GM21825 (cell line): ENCODE results near the gene POGK.
"Not testable (repeated sequence)": the region's sequence is repeated elsewhere in the genome, so short reads cannot be mapped to it uniquely, and the experiment has no call there.

Experiments
- ATAC-seq: cut with Tn5 transposase; IDR thresholded peaks from one replicate; pipeline ENCODE4 v1.9.1; 2021; ENCODE audit warnings: mild to moderate bottlenecking, moderate library complexity; ENCODE audit not compliant: unreplicated experiment

Gene POGK, protein sequence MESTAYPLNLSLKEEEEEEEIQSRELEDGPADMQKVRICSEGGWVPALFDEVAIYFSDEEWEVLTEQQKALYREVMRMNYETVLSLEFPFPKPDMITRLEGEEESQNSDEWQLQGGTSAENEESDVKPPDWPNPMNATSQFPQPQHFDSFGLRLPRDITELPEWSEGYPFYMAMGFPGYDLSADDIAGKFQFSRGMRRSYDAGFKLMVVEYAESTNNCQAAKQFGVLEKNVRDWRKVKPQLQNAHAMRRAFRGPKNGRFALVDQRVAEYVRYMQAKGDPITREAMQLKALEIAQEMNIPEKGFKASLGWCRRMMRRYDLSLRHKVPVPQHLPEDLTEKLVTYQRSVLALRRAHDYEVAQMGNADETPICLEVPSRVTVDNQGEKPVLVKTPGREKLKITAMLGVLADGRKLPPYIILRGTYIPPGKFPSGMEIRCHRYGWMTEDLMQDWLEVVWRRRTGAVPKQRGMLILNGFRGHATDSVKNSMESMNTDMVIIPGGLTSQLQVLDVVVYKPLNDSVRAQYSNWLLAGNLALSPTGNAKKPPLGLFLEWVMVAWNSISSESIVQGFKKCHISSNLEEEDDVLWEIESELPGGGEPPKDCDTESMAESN

DNA sequence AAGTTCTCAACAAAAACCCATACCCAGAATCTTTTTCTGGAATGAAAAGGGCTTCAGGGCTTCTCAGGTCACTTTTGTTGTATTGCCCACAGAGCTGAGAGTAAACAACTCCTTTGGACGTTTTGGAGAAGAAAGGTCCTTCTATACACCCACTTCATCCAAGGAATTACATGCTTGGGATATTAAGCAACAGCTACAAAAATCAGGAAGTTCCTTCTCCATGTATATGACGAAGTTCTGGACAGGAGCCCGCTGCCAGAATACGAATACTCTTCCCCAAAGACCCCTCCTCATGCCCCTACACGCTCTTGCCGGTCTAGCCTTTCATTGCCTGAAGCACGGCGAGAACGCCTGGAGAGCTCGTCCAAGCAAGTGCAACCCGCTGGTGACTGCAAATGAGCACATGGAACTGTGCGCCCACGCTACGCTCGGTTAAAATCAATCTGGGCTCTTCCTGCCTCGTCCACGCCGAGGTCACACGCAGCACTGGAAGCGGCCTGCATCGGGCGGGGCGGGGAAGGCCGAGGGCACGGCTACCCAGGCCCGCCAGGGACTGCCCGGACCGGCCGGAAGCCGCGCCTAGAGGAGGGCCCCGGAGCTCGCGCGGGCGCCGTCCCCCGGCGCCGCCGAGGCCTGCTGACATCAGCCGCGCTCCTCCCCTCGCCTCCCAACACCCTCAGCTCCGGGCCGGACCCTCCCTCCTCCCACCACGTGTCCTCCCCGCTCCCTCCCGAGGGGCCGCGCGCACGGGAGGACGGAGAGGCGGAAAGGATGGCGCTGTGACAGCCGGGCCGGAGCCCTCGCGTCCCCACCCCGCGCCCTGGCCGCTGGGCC, at the start of gene POGK:
POGK (plus strand) TSS at position 710 of the 834 bp plus-strand sequence. CDS start 1,482 bp downstream, outside the sequence.
- peak; percentile 95 for ATAC-seq

DNA sequence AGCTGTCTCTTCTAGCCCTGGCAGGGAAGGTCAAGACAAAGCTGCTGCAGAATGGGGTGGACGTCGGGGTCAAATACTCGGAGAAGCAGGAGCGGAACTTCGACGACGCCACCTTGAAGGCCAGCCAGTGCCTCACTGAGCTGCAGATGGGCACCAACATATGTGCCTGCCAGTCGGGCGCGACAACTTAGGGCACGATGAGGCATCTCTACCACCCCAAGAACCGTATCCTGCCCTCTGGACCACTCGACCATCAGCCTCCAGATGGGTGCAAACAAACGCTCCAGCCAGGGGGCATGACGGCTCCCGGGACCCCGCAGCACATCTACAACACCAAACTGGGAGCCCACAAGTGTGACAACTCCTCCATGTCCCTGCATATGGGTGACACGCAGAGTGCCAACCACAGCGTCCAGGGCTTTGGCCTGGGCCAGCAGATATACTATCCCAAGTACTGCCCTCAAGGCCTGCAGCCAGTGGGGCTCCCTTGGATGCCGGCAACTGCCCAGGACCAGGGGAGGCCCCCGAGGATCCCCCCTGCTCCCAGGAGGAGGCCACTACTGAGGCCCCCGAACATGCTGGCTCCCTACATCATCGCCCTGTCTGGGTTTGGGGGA, 42.5 kb upstream of the POGK start:
- no peak for ATAC-seq

DNA sequence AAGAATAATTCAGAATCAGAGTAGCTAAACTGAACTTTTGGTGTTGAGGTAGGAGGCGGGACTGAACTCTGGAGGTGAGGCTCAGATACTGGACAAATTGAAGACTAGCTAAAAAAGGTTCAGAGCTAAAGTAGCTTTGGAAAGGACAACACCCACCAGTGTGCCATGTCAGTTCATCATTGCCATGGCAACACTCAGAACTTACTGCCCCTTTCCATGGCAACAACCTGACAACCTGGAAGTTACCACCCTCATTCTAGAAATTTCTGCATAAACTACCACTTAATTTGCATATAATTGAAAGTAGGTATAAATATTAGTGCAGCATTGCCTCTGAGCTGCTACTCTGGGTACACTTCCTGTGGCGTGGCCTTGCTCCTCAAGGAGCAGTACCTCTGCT, 30.3 kb upstream of the POGK start:
- no peak for ATAC-seq

DNA sequence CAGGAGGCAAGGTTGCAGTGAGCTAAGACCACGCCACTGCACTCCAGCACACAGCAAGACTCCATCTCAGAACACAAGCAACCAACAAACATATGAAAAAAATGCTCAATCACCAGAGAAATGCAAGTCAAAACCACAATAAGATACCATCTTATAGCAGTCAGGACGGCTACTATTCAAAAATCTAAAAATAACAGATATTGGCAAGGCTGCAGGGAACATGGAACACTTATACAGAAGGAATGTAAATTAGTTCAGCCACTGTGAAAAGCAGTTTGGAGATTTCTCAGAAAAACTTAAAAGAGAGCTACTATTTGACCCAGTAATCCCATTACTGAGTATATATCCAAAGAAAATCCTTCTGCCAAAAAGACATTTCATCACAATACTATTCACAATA, 27.6 kb upstream of the POGK start:
- ATAC-seq, result no peak

DNA sequence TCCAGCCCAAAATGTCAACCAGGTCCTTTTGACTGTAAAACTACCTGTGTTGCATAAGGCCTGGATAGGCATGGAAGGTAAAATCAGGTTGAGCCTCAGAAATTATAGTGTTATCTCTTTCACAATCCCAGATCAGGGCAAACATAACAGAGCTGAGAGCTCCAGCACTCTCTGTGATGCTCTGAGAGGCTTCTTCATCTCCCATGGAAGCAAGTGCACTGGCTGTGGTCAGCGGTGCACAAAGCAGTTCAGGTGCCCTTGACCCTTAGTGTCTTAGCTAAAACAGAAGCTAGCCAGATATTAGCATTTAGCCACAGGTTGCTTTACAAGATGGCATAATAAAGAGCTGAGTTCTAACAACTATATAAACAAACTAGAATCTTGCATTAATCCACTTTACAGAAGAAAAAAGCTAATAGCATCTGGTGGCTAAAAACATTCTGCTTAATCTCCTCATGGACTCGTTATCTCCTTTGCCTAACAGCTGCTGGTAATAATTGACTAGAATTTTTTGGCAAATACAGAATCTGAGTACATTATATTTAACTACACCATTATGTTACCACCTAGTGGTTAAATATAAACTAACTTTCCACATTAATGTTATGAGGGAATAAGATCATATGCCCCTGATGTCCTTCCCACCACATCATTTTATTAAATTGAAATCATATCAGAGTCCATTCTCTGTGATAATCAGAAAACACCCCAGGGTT, 25.6 kb upstream of the POGK start:
- ATAC-seq, result no peak

DNA sequence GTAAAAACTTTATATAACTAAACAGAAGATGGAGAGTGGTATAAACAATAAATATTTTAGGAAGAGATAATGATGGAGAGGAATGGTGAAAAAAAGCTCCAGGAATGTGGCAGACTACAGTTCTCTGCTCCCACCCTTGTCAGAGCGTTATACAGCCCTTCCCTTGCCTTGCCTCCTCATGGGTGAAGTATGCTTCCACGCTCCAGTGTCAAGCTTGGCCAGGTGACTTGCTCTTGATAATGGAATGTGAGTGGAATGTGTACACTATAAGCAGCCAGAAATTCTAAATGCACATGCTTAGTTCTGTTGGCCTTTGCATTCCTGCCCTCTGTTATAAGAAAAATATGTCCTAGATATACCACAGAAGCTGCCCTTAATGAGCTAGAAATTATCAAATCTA, 24.7 kb upstream of the POGK start:
- ATAC-seq, result no peak

DNA sequence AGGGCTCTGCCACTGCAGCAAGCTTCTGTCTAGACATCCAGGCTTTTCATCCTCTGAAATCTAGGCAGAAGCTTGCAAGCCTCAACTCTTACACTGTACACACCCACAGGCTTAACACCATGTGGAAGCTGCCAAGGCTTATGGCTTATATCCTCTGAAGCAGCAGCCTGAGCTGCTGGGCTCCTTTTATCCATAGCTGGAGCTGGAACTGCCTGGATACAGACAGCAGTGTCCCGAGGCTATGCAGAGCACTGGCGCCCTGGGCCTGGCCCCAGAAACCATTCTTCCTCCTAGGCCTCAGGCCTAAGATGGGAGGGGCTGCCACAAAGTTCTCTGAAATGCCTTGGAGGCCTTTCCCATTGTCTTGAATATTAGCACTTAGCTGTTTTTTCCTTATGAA, 19.3 kb upstream of the POGK start:
- ATAC-seq, result no peak

DNA sequence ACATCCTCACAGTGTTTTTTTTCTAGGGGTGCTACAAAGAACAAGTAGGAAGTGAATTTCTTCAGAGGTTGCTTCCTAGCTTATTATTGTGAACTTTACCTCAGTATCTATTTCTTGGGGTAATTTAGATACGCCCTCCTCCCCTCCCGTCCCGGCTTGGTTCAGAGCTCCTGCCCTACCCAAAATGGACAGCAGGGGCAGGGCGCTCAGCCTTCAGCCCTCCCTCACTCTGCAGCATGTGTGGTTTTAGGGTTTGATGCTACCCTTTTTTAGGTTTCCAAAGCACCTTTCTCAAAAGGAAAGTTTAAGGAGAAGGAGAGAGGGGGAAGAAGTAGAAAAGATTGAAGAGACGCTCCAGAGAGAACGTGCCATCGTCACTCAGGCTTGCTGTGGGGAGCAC, 16.9 kb upstream of the POGK start:
- ATAC-seq, result no peak

DNA sequence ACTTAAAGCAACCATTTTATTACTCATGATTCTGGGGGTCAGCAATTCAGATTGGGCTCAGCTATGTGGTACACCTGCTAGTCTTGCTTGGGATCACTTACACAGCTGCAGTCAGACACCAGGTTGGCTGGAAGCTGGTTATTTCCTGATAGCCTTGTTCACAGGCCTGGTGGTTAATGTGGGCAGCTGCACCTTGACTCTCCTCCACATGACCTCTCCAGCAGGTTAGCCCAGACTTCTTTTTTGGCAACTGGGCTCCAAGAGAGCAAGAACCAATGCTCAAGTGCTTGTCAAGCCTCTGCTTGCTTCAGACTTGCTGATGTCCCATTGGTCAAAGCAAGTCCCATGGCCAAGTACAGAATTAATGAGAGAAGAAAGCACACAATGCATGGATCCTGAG, 11.8 kb upstream of the POGK start:
- ATAC-seq, result no peak

DNA sequence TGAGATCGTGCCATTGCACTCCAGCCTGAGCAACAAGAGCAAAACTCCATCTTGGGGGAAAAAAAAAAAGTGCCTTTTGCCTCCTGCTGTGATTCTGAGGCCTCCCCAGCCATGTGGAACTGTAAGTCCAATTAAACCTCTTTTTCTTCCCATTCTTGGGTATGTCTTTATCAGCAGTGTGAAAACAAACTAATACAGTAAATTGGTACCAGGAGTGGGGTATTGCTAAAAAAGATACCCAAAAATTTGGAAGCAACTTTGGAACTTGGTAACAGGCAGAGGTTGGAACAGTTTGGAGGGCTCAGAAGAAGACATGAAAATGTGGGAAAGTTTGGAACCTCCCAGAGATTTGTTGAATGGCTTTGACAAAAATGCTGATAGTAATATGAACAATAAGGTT, 9.5 kb upstream of the POGK start:
- ATAC-seq, result not testable (repeated sequence)

DNA sequence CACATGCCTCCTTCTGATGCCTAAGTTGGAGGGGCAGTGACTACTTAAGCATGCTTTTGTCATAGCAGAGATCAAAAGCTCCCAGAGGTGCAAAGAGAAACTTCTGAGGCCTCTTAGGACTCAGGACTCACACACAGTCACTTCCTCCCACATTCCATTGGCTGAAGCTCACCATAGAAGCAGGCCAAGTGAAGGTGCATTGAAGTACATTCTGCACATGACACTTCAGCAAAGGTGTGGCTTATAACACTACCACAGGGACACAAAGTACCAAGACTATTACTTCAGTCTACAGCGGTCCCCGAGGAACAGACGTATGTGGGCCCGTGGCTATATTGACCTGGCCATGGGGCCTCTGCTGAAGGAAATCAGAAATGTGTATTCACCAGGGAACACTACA, 2.5 kb upstream of the POGK start:
- ATAC-seq, result no peak

DNA sequence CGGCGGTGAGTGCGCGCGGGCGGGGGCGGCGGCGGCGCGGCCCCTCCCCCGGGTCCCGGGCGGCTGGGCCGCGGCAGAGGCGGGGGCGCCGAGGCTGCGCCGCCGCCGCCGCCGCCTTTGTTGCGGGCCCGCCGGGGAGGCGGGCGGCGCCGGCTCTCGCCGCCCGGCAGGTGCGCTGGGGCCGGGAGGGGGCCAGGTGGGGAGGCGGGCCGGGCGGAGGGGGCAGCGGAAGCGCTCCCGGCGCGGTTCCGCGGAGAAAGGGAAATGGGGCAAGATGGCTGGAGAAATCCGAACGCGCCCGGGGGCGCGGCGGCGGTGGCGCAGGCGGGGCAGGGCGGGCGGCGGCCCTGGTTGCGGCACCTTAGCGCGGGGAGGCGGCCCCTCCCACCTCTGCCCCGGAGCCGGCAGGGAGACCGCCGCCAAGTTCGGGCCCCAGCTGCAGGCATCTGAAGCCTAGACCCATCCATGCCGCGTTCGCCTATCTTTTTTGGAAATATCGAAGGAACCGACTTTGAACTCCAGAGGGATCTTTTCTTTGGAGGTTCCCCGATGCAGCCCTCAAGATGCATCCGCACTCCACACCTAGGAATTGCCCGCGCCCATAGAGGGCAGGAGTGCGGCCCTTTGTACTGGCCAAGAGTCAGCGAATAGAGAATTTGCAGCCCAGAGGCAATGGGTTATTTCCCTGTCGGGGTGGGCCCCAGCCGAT, 479 bp downstream of the POGK start:
- peak; percentile 32 for ATAC-seq

DNA sequence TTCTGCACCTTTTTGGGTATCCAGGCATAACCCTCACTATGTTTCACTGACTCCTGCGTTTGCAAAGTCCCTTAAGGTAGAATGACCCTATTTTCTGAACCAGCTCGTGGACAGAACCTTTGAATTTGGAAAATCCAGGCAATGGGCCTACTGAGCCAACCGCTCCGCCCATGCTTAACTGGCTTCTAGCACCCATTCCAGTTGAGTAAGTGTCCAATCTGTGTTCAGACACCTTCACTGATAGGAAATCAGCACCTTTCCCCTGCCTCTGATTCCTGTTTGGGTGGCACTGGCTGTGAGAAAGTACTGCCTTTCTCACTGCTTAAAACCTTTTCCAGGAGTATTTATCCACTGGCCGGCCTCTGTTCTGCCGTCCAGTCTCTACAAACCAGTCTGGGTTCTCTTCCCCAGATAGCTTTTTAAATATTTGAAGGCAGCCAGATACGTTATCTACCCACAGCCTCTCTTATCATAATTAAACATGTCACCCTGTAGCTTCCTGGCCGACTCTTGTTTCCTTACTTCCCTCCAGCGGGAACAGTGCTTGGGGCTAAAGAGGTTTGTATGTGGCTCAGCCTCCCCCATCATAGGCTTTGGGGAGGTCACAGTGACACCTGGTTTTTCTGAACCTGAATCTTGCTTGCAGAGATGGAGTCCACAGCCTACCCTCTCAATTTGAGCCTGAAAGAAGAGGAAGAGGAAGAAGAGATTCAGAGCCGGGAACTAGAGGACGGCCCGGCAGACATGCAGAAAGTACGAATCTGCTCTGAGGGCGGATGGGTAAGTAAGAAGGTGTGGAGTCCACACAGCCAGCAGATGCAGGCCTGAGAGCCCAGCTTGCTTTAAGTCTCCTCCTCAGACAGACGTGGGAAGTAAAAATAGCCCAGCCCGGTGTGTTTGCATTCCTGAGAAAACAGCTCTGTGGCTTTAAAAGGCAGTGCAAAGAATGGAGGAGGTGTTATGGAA, 1.3 kb downstream of the POGK start:
- ATAC-seq, result no peak

DNA sequence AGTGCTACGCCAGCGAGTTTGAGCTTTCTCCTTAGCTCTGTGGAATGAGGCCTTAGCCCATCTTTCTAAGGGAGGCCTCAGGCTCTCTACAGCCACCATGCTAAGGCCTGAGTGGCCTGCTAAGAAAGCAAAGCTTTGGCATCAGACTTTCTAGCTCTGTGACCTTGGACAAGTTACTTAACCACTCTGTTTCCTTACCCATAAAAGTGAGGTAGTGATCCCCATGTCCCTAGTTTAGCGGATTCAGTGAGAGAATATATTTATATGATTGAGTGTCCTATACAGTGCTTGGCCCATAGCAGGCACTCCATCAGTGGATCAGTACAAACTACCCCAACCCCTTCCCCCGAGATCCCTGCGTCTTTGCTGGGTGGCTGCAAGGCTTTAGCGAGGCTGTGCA, 4.0 kb downstream of the POGK start:
- ATAC-seq, result no peak

DNA sequence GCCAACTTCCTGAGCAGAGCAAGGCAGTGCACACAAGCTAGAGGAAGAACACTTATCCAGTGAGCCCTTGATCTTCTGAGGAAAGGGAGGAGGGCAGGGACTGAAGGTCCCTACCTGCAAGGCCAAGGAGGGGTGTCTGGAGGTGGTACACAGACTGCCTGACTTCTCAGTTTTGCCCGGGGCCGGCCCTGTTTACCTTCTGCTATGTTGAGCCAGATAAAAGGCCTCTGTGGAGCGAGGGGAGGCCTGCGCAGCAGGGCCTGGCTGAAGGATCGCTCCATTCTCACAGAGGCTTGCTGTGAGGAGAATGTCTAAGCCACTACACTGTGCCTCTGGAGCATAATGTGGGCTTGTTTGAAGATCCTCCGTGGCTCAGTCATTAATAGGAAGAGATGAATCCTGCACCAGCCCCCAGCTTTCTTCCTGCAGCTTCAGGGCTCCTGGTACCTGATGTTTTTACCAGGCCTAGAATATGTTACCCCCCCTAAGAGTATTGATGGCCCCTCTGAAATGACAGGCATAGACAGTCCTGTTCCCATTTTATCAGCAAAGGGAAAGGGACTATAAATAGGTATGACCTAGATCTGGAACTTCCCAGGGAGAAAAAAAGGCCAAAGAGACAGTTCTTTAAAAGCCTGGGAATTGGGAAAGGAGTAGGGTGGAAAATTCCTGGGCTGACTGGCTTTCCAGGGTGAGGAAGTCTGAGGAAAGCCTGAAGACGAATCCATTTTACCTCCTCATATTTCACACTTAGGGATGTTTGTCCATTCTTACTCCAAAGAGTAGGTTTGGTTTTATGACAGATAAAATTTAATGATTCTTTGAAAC, 4.7 kb downstream of the POGK start:
- no peak for ATAC-seq

DNA sequence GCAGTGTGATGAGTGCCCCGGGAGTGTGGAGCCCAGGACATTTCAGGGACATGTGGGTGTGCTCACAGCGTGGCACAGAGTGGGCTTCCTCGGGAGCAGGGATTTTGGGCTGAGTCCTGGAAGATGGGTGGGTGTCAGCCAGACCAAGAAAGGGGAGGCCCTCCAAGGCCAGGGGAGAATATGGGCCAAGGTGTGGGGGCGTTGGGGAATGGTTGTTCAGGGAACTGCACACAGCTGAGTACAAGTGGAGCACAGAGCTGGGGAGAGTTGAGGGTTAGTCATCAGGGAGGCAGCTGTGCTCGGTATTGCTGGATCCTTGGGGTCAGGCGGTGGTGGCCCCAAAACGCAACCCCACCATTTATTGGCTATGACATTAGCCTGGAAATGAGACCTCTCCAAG, 5.5 kb downstream of the POGK start:
- ATAC-seq, result no peak

DNA sequence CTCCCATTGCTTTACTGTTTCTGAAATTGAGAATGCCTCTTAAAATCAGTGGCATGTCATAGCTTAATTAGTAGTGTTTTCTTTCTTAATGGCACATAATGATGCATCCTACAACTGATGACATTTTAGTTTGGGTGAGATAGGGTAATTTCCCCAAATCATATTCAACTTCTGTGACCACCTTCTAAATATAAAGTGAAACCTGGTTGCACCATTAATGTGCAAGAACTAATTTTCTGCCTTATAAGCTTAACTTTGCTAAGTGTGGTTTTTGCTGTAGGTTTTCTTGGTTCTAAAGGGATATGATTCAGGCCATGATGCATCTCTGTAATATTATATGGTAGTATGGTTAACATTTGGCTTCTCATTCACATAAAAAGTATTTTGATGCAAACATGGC, 8.9 kb downstream of the POGK start:
- no peak for ATAC-seq

DNA sequence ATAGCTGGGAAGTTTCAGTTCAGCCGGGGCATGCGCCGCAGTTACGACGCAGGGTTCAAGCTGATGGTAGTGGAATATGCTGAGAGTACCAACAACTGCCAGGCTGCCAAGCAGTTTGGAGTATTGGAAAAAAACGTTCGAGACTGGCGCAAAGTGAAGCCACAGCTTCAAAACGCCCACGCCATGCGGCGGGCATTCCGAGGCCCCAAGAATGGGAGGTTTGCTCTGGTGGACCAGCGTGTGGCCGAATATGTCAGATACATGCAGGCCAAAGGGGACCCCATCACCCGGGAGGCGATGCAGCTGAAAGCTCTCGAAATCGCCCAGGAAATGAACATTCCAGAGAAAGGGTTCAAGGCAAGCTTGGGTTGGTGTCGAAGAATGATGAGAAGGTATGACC, 9.9 kb downstream of the POGK start:
- no peak for ATAC-seq
